ENCODE measurements around the gene EGF.
"Not testable (repeated sequence)": the region's sequence is repeated elsewhere in the genome, so short reads cannot be mapped to it uniquely, and the experiment has no call there.

The EGF gene

GRCh38 chr4:109915385-109916026 lies 2.8 kb downstream of the EGF start:
- no peak for DNase-seq

GRCh38 chr4:109916027-109916409 lies 3.3 kb downstream of the EGF start:
- DNase-seq, result no peak

- no peak for DNase-seq
These were observed 8.7 kb downstream of the EGF start for GRCh38 chr4:109921384-109921808.

- no peak for DNase-seq
These were observed 12.7 kb downstream of the EGF start for GRCh38 chr4:109925396-109925795.

GRCh38 chr4:109928327-109929045 lies 15.8 kb downstream of the EGF start:
- DNase-seq, result no peak

GRCh38 chr4:109930464-109930863 lies 17.8 kb downstream of the EGF start:
- no peak for DNase-seq

GRCh38 chr4:109930872-109931271 lies 18.2 kb downstream of the EGF start:
- DNase-seq, result no peak

GRCh38 chr4:109931318-109931717 lies 18.6 kb downstream of the EGF start:
- DNase-seq, result no peak

GRCh38 chr4:109937352-109937751 lies 24.7 kb downstream of the EGF start:
- DNase-seq, result not testable (repeated sequence)

GRCh38 chr4:109939190-109939589 lies 26.5 kb downstream of the EGF start:
- DNase-seq, result no peak

- no peak for DNase-seq
These were observed 29.7 kb downstream of the EGF start for GRCh38 chr4:109942292-109942926.

- no peak for DNase-seq
These were observed 31.1 kb downstream of the EGF start for GRCh38 chr4:109943745-109944144.

GRCh38 chr4:109944591-109944990 lies 31.9 kb downstream of the EGF start:
- no peak for DNase-seq

- no peak for DNase-seq
These were observed 32.4 kb downstream of the EGF start for GRCh38 chr4:109945056-109945455.

GRCh38 chr4:109946120-109946519 lies 33.4 kb downstream of the EGF start:
- no peak for DNase-seq

GRCh38 chr4:109947457-109947856 lies 34.8 kb downstream of the EGF start:
- DNase-seq, result no peak

- no peak for DNase-seq
These were observed 35.2 kb downstream of the EGF start for GRCh38 chr4:109947918-109948317.

GRCh38 chr4:109949099-109949718 lies 36.5 kb downstream of the EGF start:
- DNase-seq, result not testable (repeated sequence)

- DNase-seq, result no peak
These were observed 39.9 kb downstream of the EGF start for GRCh38 chr4:109952612-109953011.

GRCh38 chr4:109953556-109953955 lies 40.9 kb downstream of the EGF start:
- no peak for DNase-seq

- no peak for DNase-seq
These were observed 42.5 kb downstream of the EGF start for GRCh38 chr4:109955146-109955545.

- no peak for DNase-seq
These were observed 44.5 kb downstream of the EGF start for GRCh38 chr4:109957227-109957626.

GRCh38 chr4:109959195-109959594 lies 46.5 kb downstream of the EGF start:
- no peak for DNase-seq

GRCh38 chr4:109962401-109962800 lies 49.7 kb downstream of the EGF start:
- no peak for DNase-seq

Measured in NCI-H1436 treated with DMSO at 0.1 percent for 48 hours (cell line).